Measurements from ENCODE around the gene RAB26.

Gene RAB26

GRCh38 chr16:2189252-2189893 is 40.9 kb downstream of the RAB26 start:
- DNase-seq (ENCODE audit: insufficient read length) (no peak), FAIRE-seq (no peak)
- TF ChIP-seq POLR2A (IDR thresholded peaks at IDR 0.05; ENCODE audit: low read depth, low read length) (no peak), POLR2AphosphoS5 (IDR thresholded peaks at IDR 0.05; ENCODE audit: low read depth, low read length) (no peak), TAF1 (IDR thresholded peaks at IDR 0.05; ENCODE audit: borderline replicate concordance, low read depth, low read length) (no peak)

GRCh38 chr16:2190002-2190658 is 41.7 kb downstream of the RAB26 start:
- DNase-seq (ENCODE audit: insufficient read length) (no peak), FAIRE-seq (no peak)
- TF ChIP-seq POLR2AphosphoS5 (IDR thresholded peaks at IDR 0.05; ENCODE audit: low read depth, low read length) (no peak), TAF1 (IDR thresholded peaks at IDR 0.05; ENCODE audit: borderline replicate concordance, low read depth, low read length) (no peak), POLR2A (IDR thresholded peaks at IDR 0.05; ENCODE audit: low read depth, low read length) (no peak)

GRCh38 chr16:2190659-2191445 is 42.4 kb downstream of the RAB26 start:
- FAIRE-seq = no peak
- TF ChIP-seq TAF1 (IDR thresholded peaks at IDR 0.05; ENCODE audit: borderline replicate concordance, low read depth, low read length) (no peak), POLR2A (IDR thresholded peaks at IDR 0.05; ENCODE audit: low read depth, low read length) (no peak), POLR2AphosphoS5 (IDR thresholded peaks at IDR 0.05; ENCODE audit: low read depth, low read length) (no peak)
- no peak for DNase-seq (ENCODE audit: insufficient read length)

- TF ChIP-seq POLR2A (IDR thresholded peaks at IDR 0.05; ENCODE audit: low read depth, low read length) (no peak), POLR2AphosphoS5 (IDR thresholded peaks at IDR 0.05; ENCODE audit: low read depth, low read length) (no peak), TAF1 (IDR thresholded peaks at IDR 0.05; ENCODE audit: borderline replicate concordance, low read depth, low read length) (no peak)
- no peak for DNase-seq (ENCODE audit: insufficient read length)
- no peak for FAIRE-seq
Measured at GRCh38 chr16:2191446-2191706, 43.0 kb downstream of the RAB26 start.

GRCh38 chr16:2194166-2194834 is 45.9 kb downstream of the RAB26 start:
- no peak for DNase-seq (ENCODE audit: insufficient read length)
- no peak for FAIRE-seq

GRCh38 chr16:2194852-2195321 is 46.5 kb downstream of the RAB26 start:
- DNase-seq (ENCODE audit: insufficient read length) = peak; percentile 61
- TF ChIP-seq POLR2AphosphoS5 (IDR thresholded peaks at IDR 0.05; ENCODE audit: low read depth, low read length) (no peak), TAF1 (IDR thresholded peaks at IDR 0.05; ENCODE audit: borderline replicate concordance, low read depth, low read length) (no peak), POLR2A (IDR thresholded peaks at IDR 0.05; ENCODE audit: low read depth, low read length) (no peak)
- peak; percentile 85 for FAIRE-seq

More at GRCh38 chr16:2194166-2194834, 45.9 kb downstream of the RAB26 start:
- TF ChIP-seq POLR2AphosphoS5 (IDR thresholded peaks at IDR 0.05; ENCODE audit: low read depth, low read length) = no peak
- TF ChIP-seq POLR2A (IDR thresholded peaks at IDR 0.05; ENCODE audit: low read depth, low read length) = no peak
- TF ChIP-seq TAF1 (IDR thresholded peaks at IDR 0.05; ENCODE audit: borderline replicate concordance, low read depth, low read length) = no peak

GRCh38 chr16:2195322-2196161 is 47.1 kb downstream of the RAB26 start:
- FAIRE-seq = no peak
- TF ChIP-seq TAF1 (IDR thresholded peaks at IDR 0.05; ENCODE audit: borderline replicate concordance, low read depth, low read length) = no peak
- no peak for TF ChIP-seq POLR2A (IDR thresholded peaks at IDR 0.05; ENCODE audit: low read depth, low read length)
- TF ChIP-seq POLR2AphosphoS5 (IDR thresholded peaks at IDR 0.05; ENCODE audit: low read depth, low read length) = no peak

GRCh38 chr16:2196162-2196980 is 47.9 kb downstream of the RAB26 start, which contains the start of gene CASKIN1:
CASKIN1 (minus strand) TSS chr16:2196605; CDS start chr16:2196432, 173 bp downstream.
- FAIRE-seq (no peak), DNase-seq (ENCODE audit: insufficient read length) (no peak)
- TF ChIP-seq TAF1 (IDR thresholded peaks at IDR 0.05; ENCODE audit: borderline replicate concordance, low read depth, low read length) (no peak), POLR2AphosphoS5 (IDR thresholded peaks at IDR 0.05; ENCODE audit: low read depth, low read length) (no peak), POLR2A (IDR thresholded peaks at IDR 0.05; ENCODE audit: low read depth, low read length) (no peak)

More at GRCh38 chr16:2195322-2196161, 47.1 kb downstream of the RAB26 start:
- DNase-seq (ENCODE audit: insufficient read length) = no peak

GRCh38 chr16:2196981-2197511 is 48.6 kb downstream of the RAB26 start:
- no peak for FAIRE-seq
- no peak for TF ChIP-seq TAF1 (IDR thresholded peaks at IDR 0.05; ENCODE audit: borderline replicate concordance, low read depth, low read length)
- TF ChIP-seq POLR2AphosphoS5 (IDR thresholded peaks at IDR 0.05; ENCODE audit: low read depth, low read length) = no peak
- no peak for TF ChIP-seq POLR2A (IDR thresholded peaks at IDR 0.05; ENCODE audit: low read depth, low read length)
- no peak for DNase-seq (ENCODE audit: insufficient read length)
